NCI-H345 treated with DMSO at 0.1 percent for 48 hours (cell line): Measurements from ENCODE around the gene ST6GALNAC2.

Experiments used
- DNase-seq: peaks from one replicate; lab custom pipeline; 2025; ENCODE audit not compliant: unreplicated experiment; lab: John Stamatoyannopoulos, UW

ST6GALNAC2 gene

GRCh38 chr17:76556765-76557367, 28.8 kb downstream of the ST6GALNAC2 start:
- DNase-seq: no peak

DNA sequence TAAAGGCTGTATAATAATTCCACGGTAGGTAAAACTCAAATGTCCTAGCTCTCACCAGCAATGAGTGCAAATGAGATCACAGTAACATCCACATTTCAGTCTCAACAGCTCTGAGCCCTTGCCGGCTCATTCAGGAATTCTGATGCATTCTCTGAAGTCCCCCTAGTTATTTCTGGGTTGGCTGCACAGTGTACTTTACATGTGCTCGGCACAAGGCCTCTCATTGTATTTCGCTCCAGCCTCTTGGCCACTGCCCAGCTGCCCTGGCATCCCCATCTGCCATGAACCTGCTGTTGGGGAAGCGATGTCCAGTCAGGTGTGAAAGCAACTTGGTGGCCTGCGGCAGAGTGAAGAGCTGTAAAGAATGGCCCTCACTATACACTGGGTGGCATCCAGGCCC, 31.5 kb downstream of the ST6GALNAC2 start:
- no peak for DNase-seq

GRCh38 chr17:76553178-76553908, 32.3 kb downstream of the ST6GALNAC2 start:
- DNase-seq: no peak

- no peak for DNase-seq
These were observed 34.0 kb downstream of the ST6GALNAC2 start for GRCh38 chr17:76551685-76552084.

DNA sequence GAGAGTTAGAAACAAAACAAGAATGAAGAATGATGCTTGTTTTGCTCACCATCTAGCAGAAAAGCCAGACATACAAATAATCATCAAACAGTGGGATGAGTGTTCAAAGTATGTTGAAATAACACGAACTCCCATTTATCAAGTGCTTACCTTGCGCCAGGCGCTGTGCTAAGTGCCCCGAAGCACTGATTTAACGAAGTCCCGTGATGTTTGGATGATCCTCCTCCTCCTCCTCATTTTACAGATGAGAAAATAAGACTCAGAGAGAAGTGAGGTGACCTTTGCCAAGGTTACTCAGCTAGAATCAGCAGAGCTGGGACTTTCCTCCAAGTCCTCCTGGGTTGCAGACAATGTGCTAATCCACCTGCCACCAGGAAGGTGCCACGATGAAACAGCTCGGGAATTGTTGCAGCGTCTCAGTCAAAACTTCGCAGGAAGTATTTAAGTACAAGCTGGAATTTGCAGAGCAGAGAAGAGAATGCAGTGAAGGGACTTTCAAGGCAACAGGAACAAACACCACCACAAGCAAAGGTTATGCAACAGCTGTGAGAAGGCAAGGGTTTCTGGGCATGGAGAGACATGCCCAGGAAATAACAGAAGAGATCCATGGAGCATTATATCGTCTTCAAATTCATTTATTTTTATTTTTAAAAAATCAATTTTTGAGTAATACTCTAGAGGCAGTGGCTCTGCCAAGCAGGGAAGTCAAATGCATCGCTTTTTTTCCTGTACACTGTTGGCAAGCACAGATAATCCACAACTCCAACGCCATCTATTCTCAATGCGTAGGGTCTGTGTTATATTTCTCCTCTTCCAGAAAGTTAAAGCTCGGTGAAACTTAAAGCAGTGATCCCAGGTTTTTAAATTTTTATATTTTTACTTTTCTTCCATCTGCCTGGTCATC, 34.7 kb downstream of the ST6GALNAC2 start:
- no peak for DNase-seq

- no peak for DNase-seq
These were observed 36.1 kb downstream of the ST6GALNAC2 start for GRCh38 chr17:76549539-76549938.

DNA sequence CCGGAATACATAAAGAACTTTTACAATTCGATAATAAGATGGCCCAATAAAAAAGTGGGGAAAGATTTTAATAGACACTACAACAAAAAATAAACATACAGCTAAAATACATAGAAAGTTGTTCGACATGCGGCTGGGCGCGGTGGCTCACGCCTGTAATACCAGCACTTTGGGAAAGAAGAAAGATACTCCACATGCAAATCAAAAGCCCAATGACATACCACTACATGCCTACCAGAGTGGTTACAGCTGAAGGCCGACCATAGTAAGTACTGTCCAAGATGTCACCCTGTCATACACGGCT, 36.5 kb downstream of the ST6GALNAC2 start:
- DNase-seq: no peak

DNA sequence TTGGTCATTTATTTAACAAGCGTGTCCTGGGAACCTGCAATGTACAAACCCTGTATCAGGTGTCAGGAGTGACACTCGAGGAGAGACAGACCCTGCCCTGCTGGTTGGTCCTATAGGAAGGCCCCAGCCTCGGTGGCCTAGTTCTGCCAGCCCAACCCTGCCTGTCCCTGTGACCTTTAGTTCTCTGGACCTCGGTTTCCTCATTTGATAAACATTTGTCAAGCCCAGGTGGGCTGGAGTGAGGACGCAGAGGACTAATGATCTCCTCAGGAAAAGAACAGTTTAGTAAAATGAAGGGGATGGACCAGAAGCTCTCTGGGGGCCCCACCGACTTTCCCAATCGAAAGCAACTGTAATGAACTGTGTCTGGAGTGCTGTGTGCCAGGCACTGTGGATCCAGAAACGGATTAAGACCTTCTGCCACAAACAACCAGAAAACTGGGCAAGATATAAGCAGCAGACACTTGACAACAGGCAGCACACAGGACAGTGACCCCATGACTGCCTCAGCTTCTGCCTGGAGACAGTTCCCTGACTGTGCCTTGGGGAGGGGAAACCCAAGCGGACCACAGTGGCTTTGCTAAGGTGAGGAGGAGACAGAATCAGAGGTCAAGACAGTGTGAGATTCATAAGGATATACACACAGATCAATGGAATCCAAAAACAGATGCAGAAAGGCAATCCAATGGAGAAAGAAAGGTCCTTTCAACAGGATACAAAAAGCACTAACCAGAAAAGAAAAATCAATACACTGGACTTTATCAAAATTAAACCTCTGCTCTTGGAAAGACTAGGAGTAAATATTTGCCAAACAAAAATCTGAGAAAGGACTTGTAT, 37.1 kb downstream of the ST6GALNAC2 start:
- no peak for DNase-seq

DNA sequence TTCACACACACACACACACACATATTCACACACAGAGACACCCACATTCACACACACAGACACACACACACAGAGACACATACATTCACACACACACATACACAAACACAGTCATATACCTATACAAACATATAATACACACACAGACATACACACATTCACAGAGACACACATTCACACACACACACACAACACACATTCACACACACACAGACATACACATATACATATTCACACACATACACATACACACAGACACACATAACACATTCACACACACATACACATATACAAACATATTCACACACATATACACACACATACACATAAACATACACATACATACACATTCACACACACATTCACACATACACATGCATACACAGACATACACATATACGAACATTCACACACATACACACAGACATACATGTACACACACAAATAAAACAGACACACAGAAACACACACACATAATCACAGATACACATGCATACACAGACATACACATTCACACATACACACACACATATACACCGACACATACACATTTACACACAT, 37.9 kb downstream of the ST6GALNAC2 start:
- DNase-seq: no peak

GRCh38 chr17:76547183-76547641, 38.4 kb downstream of the ST6GALNAC2 start:
- DNase-seq: no peak

DNA sequence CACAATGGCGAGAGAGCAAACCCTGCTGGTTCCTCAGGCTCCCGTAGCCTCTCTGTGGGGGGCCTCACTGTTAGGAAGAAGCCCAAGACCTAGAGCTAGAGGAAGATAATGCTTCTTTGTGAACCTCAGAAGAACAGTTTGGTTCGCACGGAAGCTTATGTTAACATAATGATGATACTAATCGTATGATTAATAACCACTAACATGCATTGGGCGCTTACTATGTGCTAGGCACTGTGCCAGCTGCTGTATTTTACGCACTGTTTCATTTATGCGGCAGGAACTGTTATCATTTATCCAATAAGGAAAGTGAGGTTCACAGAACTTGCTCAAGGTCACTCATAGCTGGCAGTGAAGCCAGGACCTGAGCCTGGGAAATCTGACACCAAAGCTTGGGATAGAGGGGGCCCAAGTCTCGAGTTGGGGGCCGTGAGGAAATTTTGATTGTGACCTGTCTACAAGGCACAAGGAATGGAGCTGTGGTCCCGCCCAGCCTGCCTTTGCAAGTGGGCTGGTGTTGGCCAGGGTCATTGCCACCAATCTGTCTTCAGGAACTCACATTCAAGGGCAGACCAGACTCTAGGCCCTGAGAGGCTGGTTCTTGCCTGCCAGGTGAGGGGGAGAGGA, 39.0 kb downstream of the ST6GALNAC2 start:
- no peak for DNase-seq

- DNase-seq: no peak
These were observed 39.6 kb downstream of the ST6GALNAC2 start for GRCh38 chr17:76545918-76546555.

DNA sequence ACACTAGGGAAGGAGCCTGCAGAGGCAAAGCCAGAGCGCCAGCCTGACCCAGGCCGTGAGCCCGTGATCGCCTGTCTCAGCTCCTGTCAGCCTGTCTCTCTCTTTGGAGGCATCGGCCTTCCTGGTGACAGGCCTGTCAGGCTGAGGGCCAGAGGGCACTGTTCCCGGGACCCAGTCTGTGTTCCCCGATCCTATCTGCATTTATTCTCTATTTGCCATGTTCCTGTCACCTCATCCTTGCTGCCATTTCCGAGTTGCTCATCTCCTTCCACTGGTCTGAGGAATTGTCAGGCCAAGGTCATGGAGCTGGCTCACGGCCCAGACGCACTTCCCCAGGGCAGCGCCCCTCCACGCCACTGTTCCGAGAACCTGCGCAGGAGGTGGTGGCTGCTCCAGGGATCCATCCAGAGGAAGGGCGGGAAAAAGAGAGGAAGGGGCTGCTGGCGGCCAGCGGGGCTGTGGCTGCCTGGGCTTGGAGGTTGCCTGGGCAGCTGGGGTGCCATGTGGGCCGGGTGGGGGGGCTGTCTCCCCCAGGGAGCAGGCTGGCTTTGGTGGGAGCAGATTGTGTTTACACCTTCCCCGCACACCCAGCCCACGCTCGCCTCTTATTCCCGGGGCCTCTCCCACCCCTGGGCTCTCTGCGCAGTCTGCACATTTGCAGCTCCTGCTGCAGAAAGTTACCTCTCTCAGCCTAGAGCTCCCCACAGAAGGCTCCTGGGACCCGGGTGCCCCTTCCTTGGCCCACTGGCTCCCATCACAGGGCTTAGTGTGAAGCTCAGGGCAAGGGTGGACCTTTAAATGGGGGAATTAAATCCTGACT, 40.9 kb downstream of the ST6GALNAC2 start:
- DNase-seq: no peak

GRCh38 chr17:76543826-76544545, 41.7 kb downstream of the ST6GALNAC2 start:
- DNase-seq: no peak

- no peak for DNase-seq
These were observed 42.2 kb downstream of the ST6GALNAC2 start for GRCh38 chr17:76543482-76543825.

DNA sequence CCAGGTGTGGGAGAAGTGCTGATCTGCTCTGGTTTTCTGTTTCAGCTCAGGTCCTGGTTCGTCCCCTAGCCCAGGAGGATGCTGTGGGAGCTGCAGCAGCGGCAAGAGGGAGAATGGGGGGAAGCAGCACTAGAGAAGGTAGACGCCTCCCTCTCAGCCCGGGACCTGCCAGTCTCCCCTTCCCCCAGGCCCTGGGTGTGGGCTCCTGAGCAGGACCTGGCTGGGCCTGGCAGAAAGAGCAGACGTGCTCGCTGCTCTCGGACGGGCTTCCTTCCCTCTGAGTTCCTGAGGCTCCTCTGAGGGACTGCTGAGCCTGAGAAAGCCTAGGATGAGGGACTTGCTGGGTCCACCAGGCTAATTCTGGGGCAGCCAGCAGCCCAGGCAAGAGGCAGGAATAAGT, 42.7 kb downstream of the ST6GALNAC2 start:
- DNase-seq: no peak

DNA sequence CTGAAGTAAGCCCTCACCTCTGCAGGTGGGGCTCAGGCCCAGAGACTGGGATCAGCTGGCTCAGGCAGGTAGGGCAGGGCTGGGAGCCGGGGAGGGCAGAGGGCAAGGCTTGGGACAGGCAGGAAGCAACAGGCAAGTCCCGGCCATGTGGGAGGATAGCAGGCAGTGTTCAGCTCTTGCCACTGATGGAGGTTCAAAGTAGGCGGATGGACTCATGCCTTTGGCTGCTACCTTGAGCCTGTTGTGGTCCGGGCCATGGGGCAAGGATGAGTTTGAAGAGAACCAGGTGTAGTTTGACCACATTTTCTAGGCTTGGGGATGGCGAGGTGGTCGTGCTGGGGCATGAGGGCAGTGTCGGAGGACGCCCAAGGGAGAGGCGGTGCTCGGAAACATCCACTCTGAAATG, 43.1 kb downstream of the ST6GALNAC2 start:
- DNase-seq: no peak

- DNase-seq: no peak
These were observed 43.8 kb downstream of the ST6GALNAC2 start for GRCh38 chr17:76541739-76542454.
